Activated CD4-positive, alpha-beta T cell treated with anti-CD3 and anti-CD28 coated beads, Interleukin-2, amount 10 ng/mL, durations not matched to agents 7 days and 5 days (primary cell): ENCODE measurements around the gene NPM3. TPM values are rescaled to one million over a fixed set of nuclear protein-coding genes. Genes with fewer than 3 reads are reported as not detected.

Experiments used
- CTCF ChIA-PET: fragments of 350-600 bp; sonication (Branson Sonifier 250); formaldehyde crosslinking; loops from one replicate; lab custom pipeline; 2021; ENCODE audit warnings: antibody characterized with exemption; lab: Charles Lee
- POLR2A ChIA-PET: fragments of 350-600 bp; sonication (Branson Sonifier 250); formaldehyde crosslinking; loops from one replicate; lab custom pipeline; 2021; ENCODE audit warnings: antibody characterized with exemption; lab: Charles Lee
- DNase-seq: peaks from one replicate; pipeline ENCODE4 v3.0.0-alpha.2; 2020
- H3K27ac Mint-ChIP-seq: one replicate; pipeline ENCODE4 v1.8.0; 2021; ENCODE audit warnings: mild to moderate bottlenecking, moderate library complexity, mixed read lengths
- H3K27me3 Mint-ChIP-seq: one replicate; pipeline ENCODE4 v1.8.0; 2021; ENCODE audit warnings: mixed read lengths
- H3K36me3 Mint-ChIP-seq: one replicate; pipeline ENCODE4 v1.8.0; 2021; ENCODE audit warnings: low read depth, mixed read lengths
- H3K4me1 Mint-ChIP-seq: one replicate; pipeline ENCODE4 v1.8.0; 2021; ENCODE audit warnings: mixed read lengths
- H3K4me3 Mint-ChIP-seq: one replicate; pipeline ENCODE4 v1.8.0; 2021; ENCODE audit warnings: mild to moderate bottlenecking, moderate library complexity, mixed read lengths
- H3K9me3 Mint-ChIP-seq: one replicate; pipeline ENCODE4 v1.8.0; 2021; ENCODE audit warnings: mixed read lengths
- total RNA-seq, 2 experiments: library from RNA; stranded (reverse); gene quantifications; one replicate each; pipeline ENCODE4 v1.2.3, GENCODE V29; 2021

Gene NPM3
- total RNA-seq, 2 experiments from 2014 or later = 25.9 to 30.3 TPM

- peak overlapping the region; percentile 100 for H3K27ac Mint-ChIP-seq
- H3K36me3 Mint-ChIP-seq = peaks cover 20% of the 10 kb centered on the region
- ChIA-PET POLR2A (no interaction called here), CTCF (interaction anchor here (0.7 to 2.1 kb wide), 7 partner anchors 8 to 191 kb away, joined by 4 to 18 read pairs (median 5); no protein-coding TSS in a partner anchor)
- H3K4me3 Mint-ChIP-seq = peak overlapping the region; percentile 100
- no peak for DNase-seq
- no peaks in the 10 kb centered on the region for H3K27me3 Mint-ChIP-seq
- peaks cover 34% of the 10 kb centered on the region for H3K4me1 Mint-ChIP-seq
- H3K9me3 Mint-ChIP-seq = no peaks in the 10 kb centered on the region
Observed at GRCh38 chr10:101818872-101819633, 35.8 kb upstream of the NPM3 start.

DNA sequence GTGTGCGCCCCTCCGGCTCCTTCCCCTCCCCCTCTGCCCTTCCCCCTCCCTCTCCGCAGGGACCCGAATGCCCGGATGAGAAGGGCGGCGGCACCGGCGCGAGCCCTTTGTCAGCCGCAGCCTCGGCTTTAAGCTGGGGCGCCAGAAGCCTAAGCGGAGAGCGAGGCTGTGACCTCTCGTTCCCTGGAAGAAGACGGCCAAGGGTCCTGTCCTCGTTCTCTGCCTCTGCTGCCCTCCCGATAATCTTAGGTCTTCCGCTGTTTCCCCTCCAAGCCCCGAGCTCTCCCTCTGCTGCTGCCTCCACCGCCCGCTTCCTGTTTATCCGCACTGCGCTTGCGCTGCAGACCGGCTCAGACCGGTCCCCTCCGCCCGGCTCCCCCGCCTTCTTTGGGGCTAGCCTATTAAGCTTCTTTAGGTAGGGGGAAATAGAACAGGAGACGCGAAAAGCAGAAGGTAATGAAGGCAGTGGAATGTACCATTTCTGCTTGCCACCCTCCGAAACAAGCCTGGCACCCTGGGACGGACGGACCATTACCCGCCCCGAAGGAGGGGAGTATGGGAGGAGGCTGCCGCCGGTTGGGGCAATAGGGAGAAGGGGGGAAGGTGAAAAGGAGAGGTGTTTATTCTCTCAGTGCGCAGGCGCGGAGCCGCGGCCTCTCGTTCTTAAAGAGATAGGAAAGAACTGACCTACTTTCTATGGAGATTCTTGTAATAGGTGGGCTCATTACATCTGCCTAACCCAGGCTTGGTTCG lies 35.0 kb upstream of the NPM3 start, which contains the start of gene OGA:
Gene OGA (minus strand): TSS at position 326 of the 753 bp plus-strand sequence. CDS start 422 bp downstream, outside the sequence.
- Mint-ChIP-seq H3K27me3 (no peaks in the 10 kb centered on the region), H3K27ac (peak within 1 kb of the TSS; percentile 100), H3K9me3 (no peaks in the 10 kb centered on the region), H3K36me3 (peaks cover 24% of the 10 kb centered on the region), H3K4me3 (peak within 1 kb of the TSS; percentile 100), H3K4me1 (peaks cover 41% of the 10 kb centered on the region)
- CTCF ChIA-PET = interaction anchor here (0.9 to 2.1 kb wide), 5 partner anchors 9 to 37 kb away, joined by 4 to 18 read pairs (median 16); no protein-coding TSS in a partner anchor
- POLR2A ChIA-PET = interaction anchor here (1.7 kb wide), 1 partner anchor 12 kb away, joined by 7 read pairs; no protein-coding TSS in a partner anchor
- DNase-seq = peak; percentile 99

DNA sequence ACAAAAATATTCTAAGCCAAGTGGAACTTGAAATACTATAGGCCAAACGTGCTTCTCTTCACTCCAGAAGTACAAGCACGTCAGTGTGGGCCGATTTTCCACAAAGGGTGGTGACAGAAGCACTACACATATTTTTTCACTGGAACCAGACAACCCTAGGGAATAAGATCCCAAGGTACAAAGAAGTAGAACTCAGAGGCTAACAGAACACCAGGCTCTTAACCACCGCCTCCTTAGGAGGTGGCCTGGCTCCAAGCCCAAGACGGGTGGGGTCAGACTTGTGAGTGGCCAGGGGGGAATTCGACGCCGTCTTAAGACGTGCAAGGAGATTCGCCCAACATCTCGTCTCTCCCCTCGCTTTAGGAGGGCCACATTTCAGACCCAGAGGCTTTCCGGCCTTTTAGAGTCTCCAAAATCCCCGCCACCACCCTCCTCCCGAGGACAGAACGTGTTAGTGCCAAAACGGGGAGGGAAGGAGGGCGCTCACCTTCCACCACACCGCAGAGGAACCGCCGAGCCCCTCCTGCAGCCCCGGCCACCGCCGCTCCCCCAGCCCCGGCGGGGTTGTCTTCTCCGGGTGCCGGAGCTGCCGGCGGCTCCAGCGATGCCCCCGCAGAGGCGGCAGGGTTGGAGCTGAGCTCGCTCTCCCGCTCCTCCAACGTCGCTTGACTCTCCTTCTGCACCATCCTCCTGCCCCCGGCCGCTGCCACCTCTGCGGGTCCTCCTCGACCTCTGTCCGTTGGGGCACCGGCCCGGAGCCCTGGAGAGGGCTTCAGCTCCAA lies 34.3 kb upstream of the NPM3 start:
- ChIA-PET CTCF (interaction anchor here (1.4 to 2.1 kb wide), 5 partner anchors 10 to 37 kb away, joined by 5 to 18 read pairs (median 16); no protein-coding TSS in a partner anchor), POLR2A (interaction anchor here (1.7 kb wide), 1 partner anchor 13 kb away, joined by 7 read pairs; no protein-coding TSS in a partner anchor)
- peaks cover 29% of the 10 kb centered on the region for H3K36me3 Mint-ChIP-seq
- DNase-seq = peak; percentile 43
- peak overlapping the region; percentile 100 for H3K27ac Mint-ChIP-seq
- no peaks in the 10 kb centered on the region for H3K27me3 Mint-ChIP-seq
- H3K9me3 Mint-ChIP-seq = no peaks in the 10 kb centered on the region
- peaks cover 49% of the 10 kb centered on the region for H3K4me1 Mint-ChIP-seq
- peak overlapping the region; percentile 100 for H3K4me3 Mint-ChIP-seq

DNA sequence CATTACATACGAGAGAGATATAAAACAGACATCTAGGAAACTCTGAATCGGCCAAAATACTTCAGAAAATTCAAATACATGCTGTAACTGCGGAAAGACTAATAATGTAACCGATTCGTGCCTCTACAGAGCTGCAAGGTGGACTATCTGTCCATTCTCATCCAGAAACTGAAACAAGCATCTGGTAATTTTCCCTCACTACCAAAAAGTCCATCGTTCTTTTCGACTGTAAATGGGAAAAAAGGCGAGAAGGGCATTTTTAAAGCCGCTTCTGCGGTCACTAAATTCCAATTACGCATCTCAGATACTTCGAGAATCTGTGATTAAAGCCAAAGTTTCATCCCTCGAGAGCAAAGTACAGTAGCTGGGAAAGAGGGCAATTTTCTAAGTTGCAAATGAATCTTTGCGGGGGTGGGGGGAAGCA lies 33.7 kb upstream of the NPM3 start:
- Mint-ChIP-seq H3K27ac (peak overlapping the region; percentile 100), H3K4me1 (peaks cover 50% of the 10 kb centered on the region), H3K27me3 (no peaks in the 10 kb centered on the region), H3K4me3 (peak overlapping the region; percentile 100), H3K36me3 (peaks cover 29% of the 10 kb centered on the region), H3K9me3 (no peaks in the 10 kb centered on the region)
- POLR2A ChIA-PET = interaction anchor here (1.7 kb wide), 1 partner anchor 13 kb away, joined by 7 read pairs; no protein-coding TSS in a partner anchor
- no peak for DNase-seq
- CTCF ChIA-PET = interaction anchor here (1.4 kb wide), 1 partner anchor 36 kb away, joined by 5 read pairs; no protein-coding TSS in a partner anchor

DNA sequence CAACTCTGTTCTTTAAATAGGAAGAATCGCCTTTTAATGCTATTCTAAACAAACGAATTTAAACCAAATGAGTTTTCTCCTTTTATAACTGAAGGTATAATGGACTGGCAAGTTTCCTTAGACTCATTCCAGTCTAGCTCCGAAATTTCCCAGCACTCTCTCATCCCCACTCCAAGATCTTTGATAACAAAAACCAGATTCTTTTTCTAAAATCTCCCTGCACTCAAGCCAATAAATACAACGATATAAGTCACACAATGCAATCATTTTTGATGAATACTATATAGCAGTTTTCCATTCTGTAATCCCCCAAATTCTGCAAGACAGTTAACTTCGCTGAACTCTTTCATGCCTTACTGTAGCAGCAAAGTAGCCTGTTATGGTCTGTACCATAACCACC lies 33.1 kb upstream of the NPM3 start:
- H3K36me3 Mint-ChIP-seq = peaks cover 31% of the 10 kb centered on the region
- peaks cover 48% of the 10 kb centered on the region for H3K4me1 Mint-ChIP-seq
- H3K27ac Mint-ChIP-seq = peak overlapping the region; percentile 100
- H3K27me3 Mint-ChIP-seq = no peaks in the 10 kb centered on the region
- peak overlapping the region; percentile 100 for H3K4me3 Mint-ChIP-seq
- ChIA-PET POLR2A (no interaction called here), CTCF (interaction anchor here (0.5 to 1.4 kb wide), 4 partner anchors 13 to 646 kb away, joined by 3 to 5 read pairs (median 3); no protein-coding TSS in a partner anchor)
- DNase-seq = no peak
- H3K9me3 Mint-ChIP-seq = no peaks in the 10 kb centered on the region

- Mint-ChIP-seq H3K36me3 (peaks cover 37% of the 10 kb centered on the region), H3K27me3 (no peaks in the 10 kb centered on the region), H3K9me3 (no peaks in the 10 kb centered on the region), H3K4me3 (peak overlapping the region; percentile 100), H3K4me1 (peaks cover 46% of the 10 kb centered on the region), H3K27ac (peak overlapping the region; percentile 100)
- ChIA-PET CTCF (interaction anchor here (0.6 to 1.7 kb wide), 2 partner anchors 27 to 33 kb away, joined by 3 to 5 read pairs; no protein-coding TSS in a partner anchor), POLR2A (interaction anchor here (0.7 kb wide), 1 partner anchor 228 kb away, joined by 8 read pairs; no protein-coding TSS in a partner anchor)
- no peak for DNase-seq
Observed at GRCh38 chr10:101814466-101815071, 31.3 kb upstream of the NPM3 start.

DNA sequence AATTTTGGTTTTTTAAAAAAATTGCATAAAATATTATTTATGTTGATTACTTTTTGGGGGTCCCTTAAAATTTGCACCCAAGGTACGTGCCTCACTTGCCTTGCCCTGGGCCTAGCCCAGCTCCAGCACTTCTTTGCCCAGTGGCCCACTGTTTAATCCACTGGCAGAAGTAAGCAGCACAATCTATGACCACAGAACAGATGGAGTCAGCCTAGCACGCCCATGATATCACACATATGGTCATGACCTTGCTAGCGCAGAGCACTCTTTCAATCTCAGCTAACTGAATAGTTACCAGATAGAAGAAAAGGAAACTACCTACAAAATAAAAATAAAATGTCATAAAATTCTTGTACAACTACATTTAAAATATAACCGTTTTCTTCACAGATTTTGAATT lies 29.4 kb upstream of the NPM3 start:
- peaks cover 39% of the 10 kb centered on the region for H3K4me1 Mint-ChIP-seq

GRCh38 chr10:101807158-101807557 lies 23.9 kb upstream of the NPM3 start:
- ChIA-PET POLR2A (no interaction called here), CTCF (no interaction called here)
- H3K4me1 Mint-ChIP-seq = peaks cover 15% of the 10 kb centered on the region
- no peaks in the 10 kb centered on the region for H3K27me3 Mint-ChIP-seq
- no peak for DNase-seq
- no peak overlapping the region for H3K4me3 Mint-ChIP-seq
- H3K36me3 Mint-ChIP-seq = peaks cover 44% of the 10 kb centered on the region
- no peaks in the 10 kb centered on the region for H3K9me3 Mint-ChIP-seq
- peak overlapping the region; percentile 9 for H3K27ac Mint-ChIP-seq

More for the DNA sequence above, 29.4 kb upstream of the NPM3 start:
- Mint-ChIP-seq H3K27ac (no peak overlapping the region), H3K9me3 (no peaks in the 10 kb centered on the region), H3K27me3 (no peaks in the 10 kb centered on the region), H3K36me3 (peaks cover 49% of the 10 kb centered on the region), H3K4me3 (no peak overlapping the region)
- no peak for DNase-seq
- ChIA-PET CTCF (interaction anchor here (0.8 to 0.9 kb wide), 2 partner anchors 8 to 9 kb away, joined by 3 read pairs; no protein-coding TSS in a partner anchor), POLR2A (no interaction called here)

GRCh38 chr10:101803511-101803910 lies 20.3 kb upstream of the NPM3 start:
- Mint-ChIP-seq H3K36me3 (peaks cover 56% of the 10 kb centered on the region), H3K27ac (no peak overlapping the region), H3K4me1 (peaks cover 10% of the 10 kb centered on the region), H3K27me3 (no peaks in the 10 kb centered on the region), H3K4me3 (no peak overlapping the region), H3K9me3 (no peaks in the 10 kb centered on the region)
- DNase-seq = no peak
- ChIA-PET POLR2A (no interaction called here), CTCF (interaction anchor here (1.0 to 1.1 kb wide), 3 partner anchors 10 to 22 kb away, joined by 3 to 7 read pairs (median 4); no protein-coding TSS in a partner anchor)

DNA sequence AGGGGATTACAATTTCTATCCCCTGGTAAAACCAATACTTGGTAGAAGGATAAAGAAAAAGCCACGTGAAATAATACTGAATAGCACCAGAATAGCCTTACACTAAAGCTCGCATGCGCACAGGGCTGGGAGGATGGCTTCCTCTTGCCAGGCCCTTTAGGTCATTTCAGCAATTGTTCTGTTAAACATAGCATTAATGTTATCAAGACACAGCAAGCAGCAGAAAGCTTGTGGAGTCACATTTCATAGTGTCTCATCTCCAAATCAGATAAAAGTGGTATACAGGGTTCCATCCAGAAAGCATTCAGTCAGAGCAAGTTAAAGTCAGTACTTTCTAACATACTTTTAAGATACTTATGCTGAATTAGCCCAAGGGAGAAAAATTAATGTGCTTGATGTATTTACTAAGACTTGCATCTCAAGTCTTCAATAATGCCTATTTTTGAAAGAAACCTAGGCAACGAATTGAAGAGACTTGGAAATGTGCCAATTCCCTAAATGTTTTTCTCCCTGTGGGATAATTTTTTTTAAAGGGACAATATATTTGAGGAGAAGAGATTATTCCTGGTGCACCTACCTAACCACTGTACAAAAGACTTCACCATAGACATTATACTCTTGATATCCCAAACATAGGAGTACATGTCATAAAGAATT lies 14.3 kb upstream of the NPM3 start:
- POLR2A ChIA-PET = no interaction called here
- Mint-ChIP-seq H3K27me3 (no peaks in the 10 kb centered on the region), H3K4me1 (peaks cover 5% of the 10 kb centered on the region), H3K4me3 (no peak overlapping the region), H3K9me3 (no peaks in the 10 kb centered on the region), H3K27ac (no peak overlapping the region), H3K36me3 (peaks cover 76% of the 10 kb centered on the region)
- CTCF ChIA-PET = no interaction called here
- no peak for DNase-seq

DNA sequence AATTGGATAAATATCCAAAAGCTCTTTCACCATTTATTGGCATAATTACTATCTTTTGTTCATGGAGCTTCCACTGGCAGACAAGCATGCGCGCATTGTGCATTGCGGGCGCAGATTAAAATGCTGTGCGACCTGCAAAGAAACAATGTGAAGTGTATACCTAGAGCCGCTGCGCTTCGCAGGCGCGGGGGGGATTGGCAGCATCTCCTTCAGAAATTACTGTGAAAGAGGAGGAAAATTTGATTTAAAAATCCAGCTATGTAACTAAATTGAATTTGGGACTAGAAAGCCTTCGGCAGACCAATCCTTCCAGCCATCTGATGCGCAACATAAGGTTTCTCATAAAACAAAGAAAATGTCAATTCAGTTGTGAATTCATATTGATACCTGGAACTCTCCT lies 10.3 kb upstream of the NPM3 start:
- POLR2A ChIA-PET = no interaction called here
- peaks cover 66% of the 10 kb centered on the region for H3K36me3 Mint-ChIP-seq
- H3K4me1 Mint-ChIP-seq = no peaks in the 10 kb centered on the region
- no peaks in the 10 kb centered on the region for H3K27me3 Mint-ChIP-seq
- H3K9me3 Mint-ChIP-seq = no peaks in the 10 kb centered on the region
- CTCF ChIA-PET = no interaction called here
- no peak overlapping the region for H3K4me3 Mint-ChIP-seq
- H3K27ac Mint-ChIP-seq = no peak overlapping the region
- no peak for DNase-seq
